ENCODE data around the gene DDIT3.
"Not testable (repeated sequence)": the region's sequence is repeated elsewhere in the genome, so short reads cannot be mapped to it uniquely, and the experiment has no call there.

The DDIT3 gene, protein sequence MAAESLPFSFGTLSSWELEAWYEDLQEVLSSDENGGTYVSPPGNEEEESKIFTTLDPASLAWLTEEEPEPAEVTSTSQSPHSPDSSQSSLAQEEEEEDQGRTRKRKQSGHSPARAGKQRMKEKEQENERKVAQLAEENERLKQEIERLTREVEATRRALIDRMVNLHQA

DNA sequence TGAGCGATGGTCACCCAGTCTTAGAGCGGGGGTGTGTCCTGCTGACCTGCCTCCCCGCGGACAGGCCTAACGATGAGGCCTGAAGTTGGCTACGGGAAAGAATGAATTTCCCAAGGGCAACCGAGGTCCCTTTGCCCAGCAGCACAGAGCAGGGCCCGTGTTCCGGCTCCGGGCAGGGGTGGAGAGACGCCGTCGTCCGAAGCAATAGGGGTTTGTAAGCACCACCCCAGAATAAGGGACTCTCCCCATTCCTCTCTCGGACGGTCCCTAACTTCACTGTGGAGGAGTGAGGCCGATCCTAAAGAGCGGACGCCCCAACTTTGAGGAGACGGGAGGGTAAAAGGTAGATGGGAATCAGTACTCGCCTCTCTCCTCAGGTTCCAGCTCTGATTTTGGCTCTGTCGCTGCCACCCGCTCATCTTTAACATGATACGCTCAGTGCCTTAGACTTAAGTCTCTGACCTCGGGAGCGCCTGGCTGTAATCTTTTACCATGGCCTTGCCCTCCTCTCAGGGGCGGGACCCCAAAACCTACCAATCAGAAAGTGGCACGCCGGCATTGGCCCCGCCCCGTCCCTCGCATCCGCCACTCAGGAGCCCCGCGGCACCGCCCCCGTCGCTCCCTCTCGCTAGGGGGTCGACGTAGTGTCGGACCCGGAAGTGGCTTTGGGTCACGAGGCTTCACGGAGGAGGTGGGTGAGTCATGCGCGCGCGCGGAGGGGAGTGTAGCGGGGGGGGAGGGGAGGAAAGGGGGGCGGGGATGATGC, at the start of gene DDIT3:
Gene DDIT3, minus strand, starts transcription at position 462 of the 766 bp plus-strand sequence. CDS start 3,108 bp downstream, outside the sequence.
- peak; percentile 100 for DNase-seq

DNA sequence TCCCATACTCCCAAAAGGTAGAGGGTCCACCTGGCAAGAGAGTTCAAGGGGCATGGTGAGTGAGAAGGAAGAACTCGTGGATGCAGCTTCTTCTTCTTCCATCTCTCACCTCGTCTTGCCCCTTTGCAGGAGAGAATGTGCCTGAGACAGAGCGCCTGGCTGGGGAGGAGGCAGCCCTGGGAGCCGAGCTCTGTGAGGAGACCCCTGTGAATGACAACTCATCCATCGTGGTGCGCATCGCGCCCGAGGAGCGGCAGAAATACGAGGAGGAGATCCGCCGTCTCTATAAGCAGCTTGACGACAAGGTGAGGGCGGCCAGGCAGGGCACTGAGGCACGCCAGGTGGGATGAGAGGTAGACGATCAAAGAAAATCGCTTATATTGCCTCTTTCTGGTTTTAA, 49.5 kb upstream of the DDIT3 start:
- no peak for DNase-seq

DNA sequence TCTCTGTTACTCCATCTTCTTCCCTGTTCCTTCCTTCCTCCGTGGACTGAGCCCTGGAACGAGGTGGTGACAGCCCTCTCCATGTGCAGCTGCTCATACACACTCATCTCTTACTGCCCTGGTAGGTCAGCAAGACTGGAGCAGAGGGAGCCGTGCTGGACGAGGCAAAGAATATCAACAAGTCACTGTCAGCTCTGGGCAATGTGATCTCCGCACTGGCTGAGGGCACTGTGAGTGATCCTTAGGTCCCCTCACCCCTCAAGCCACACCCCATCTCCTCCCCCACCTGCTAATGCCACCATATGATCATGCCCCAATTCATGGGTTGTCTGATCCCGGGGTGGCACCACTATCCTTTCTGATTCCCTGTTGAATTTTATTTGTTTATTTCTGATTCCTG, 48.5 kb upstream of the DDIT3 start:
- DNase-seq: no peak

DNA sequence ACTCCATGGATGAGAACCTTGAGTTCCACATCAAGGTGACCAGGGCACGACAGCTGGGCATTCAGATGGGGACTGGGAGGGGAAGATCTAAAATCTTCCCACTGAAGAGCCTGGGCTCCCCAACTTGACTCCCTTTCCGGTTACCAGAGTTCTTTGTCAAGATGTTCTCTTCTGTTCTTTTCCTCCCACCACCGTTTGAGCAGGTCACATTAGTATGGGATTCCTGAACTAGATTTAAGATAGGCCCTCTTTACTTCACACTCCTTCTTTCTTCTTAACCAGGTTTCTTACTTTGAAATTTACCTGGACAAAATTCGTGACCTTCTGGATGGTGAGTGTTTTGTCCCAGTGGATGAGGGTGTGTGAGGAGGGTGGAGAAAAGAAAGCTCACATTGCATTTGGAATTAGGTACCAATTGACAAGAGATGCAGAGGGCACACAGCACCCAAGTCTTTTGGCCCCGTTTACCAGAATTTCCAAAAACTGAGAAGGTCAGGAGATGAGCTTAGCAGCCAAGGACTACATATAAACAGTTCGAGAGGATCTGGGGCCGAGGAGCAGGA, 43.9 kb upstream of the DDIT3 start:
- DNase-seq: no peak

DNA sequence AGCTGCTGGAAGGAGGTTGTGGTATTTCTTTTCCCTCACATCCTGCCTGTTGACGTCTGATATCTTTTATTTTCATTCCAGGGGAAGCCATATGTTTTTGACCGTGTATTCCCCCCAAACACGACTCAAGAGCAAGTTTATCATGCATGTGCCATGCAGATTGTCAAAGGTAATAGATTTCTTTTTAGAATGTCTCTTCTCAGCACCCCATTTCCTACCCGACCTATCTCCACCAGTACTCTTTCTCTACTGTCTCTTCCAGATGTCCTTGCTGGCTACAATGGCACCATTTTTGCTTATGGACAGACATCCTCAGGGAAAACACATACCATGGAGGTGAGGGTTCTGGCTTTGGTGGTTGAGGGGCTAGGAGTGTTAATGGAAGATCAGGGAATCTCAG, 43.0 kb upstream of the DDIT3 start:
- DNase-seq: no peak

DNA sequence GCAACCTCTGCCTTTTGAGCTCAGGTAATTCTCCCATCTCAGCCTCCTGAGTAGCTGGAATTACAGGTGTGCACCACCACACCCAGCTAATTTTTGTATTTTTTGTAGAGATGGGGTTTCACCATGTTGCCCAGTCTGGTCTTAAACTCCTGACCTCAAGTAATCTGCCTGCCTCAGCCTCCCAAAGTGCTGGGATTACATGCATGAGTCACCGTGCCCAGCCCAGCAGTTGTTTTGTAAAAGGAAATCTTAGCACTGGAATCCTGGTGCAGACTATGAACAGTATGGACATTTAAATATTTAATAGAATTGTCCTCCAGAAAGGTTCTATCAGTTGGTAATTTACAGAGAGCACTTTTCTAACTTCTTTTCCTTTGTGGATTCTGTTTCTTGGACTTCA, 40.8 kb upstream of the DDIT3 start:
- not testable (repeated sequence) for DNase-seq

DNA sequence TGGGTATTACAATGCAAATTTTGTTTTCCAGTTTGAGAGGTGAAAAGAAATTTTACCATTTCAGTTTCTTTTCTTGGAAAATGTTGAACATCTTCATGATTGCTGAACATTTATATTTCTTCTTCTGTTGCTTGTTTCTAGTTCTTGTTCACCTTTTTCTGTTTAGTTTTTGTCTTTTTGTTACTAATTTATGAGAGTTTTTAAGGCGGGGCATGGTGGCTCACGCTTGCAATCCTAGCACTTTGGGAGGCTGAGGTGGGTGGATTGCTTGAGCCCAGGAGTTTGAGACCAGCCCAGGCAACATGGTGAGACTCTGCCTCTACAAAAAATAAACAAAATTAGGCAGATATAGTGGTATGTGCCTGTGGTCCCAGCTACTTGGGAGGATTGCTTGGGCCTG, 40.2 kb upstream of the DDIT3 start:
- no peak for DNase-seq

DNA sequence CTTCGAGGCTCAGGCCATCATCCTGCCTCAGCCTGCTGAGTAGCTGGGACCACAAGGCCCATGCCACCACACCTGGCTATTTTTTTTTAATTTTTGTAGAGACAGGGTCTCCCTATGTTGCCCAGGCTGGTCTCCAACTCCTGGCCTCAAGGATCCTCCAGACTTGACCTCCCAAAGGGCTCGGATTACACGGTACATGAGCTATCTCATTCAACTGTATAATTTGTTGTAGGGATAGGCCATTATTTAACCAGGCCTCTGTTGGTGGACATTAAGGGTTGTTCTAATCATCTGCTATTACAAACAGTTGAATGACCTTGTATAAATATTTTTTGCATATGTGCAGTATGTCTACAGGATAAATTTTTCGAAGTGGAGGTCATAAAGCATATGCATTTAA, 38.5 kb upstream of the DDIT3 start:
- DNase-seq: no peak

DNA sequence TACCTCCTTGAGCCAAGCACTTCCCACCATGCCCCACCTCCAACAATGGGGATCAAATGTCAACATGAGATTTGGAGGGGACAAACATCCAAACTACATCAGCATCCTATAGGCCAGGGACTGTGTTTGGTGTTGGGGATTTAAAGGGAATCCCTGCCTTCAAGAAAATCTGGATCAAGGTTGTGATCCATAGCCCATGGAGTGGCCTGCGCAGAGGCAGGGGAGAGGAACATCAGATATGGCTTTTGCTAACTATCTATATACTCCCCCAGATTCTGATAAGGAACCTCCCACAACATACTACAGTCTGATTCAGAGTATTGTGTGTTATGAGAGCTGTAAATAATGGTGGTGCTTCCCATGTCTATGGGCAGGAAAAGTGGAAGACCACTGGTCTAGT, 34.6 kb upstream of the DDIT3 start:
- no peak for DNase-seq

DNA sequence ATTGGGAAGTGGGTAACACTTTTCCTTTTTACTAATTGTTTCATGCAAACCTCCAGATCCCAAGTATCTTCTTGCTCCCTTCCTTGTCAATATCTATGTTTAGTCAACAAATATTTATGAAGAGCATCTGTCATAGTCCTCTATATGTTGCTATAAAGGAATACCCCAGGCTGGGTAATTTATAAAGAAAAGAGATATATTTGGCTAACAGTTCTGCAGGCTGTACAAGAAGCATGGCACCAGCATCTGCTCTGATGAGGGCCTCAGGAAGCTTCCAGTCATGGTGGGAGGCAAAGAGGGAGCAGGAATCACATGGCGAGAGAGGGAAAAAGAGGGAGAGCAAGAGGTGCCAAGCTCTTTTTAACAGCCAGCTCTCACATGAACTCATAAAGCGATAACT, 34.1 kb upstream of the DDIT3 start:
- DNase-seq: no peak

DNA sequence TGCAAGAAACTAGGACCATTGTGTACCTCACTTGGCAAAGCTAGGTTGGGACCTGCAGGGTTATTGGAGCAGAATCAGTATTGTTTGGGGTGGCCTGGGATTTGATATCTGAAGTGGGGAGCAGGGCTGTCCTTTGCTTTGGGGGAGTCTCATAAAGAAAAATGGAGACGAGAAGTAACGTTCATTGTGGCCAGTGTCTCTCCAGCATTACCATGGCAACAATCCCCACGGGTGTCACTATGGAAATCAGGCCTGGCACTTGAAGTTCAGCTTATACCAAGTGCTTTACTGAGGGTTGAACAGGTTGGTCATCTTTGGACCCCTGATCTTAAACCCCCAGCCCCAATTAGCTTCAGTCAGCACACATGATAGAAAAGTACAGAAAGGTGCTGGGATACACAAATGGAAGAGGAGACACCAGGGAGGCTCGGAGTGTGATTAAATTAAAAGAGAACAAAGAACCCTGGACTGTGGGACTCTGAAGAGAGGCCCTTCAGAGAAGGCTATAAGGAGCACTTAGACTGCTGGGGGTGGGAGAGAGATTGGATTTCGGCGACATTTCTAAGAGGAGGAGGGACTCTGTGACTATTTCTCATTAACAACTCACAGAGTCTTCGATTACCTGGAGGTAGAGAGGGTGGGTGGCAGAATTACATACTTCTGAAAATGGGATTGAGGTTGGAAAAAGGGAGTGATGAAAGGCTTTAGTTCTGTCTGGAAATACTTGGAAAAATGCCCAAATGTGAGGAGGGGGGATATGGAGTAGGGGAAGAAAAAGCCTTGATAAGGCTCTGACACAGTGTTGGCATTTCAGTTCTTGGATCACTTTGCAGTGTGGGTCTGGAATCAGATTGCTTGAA, 33.3 kb upstream of the DDIT3 start:
- no peak for DNase-seq

DNA sequence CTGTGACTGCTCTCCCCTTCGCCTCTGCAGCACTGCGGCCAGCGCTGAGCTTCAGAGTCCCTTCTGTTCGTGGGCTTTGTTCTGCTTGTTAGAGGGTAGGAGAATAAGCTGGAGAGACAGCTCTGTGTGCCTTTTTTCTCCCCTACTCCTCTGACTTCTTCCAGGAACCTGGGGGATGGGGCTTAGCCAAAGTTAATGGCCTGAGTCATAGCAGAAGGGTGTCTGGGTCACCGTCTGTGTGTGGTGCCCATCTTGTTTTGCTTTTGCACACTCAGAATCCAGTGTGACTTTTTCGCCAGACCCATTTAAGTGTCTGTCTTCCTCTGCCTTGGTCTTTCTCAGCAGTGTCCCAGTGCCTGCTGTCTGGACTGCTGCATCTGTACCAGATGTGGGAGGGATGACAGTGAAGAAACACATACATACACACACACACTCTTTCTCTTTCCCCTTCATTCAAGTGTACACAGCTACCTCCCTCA, 32.6 kb upstream of the DDIT3 start:
- DNase-seq: no peak

DNA sequence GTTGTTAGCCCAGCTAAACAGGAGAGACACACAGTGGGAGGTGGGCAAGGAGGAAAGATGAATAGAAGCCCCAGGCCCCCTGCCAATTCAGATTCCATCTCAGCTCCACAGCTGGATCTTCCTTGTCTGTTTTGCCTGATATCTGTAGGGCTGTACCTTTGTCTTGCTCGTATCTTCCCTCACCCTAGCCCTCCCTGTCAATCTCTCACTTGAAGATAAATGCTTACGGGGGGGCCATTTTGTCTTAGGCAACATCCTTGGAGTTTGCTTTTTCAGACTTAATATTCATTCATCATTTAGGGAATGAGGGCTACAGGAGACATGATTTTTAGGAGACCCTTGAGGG, 32.0 kb upstream of the DDIT3 start:
- DNase-seq: no peak

DNA sequence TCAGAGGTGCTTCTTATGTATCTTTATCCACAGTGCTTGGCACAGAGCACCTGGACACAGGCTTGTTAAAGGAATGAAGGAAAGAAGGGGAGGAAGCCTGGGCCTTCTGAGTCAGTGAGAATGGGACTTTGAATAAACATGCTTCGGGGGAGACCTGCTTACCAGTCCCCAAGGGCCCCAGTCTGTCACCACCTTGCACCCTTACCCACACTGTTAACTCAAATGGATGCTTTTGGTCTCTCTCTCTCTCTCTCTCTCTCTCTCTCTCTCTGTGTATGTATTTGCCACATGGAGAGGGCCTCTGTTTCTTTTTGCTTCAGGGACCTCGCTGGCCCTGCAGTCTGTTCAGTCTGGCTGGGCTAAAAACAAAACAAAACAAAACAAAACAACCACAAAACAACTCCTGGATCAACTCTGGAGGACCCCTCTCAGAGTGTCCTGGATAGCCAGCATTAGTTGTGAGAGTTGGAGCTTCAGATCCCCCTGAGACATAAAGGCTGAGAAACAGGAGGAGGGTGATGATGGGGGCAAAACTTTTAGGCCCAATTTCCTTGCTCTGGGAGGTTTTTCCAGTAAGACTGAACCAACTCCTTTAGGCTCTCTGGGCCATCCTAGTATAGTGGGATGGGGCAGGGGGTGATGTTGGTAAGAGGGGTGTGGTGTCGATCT, 31.5 kb upstream of the DDIT3 start:
- no peak for DNase-seq

DNA sequence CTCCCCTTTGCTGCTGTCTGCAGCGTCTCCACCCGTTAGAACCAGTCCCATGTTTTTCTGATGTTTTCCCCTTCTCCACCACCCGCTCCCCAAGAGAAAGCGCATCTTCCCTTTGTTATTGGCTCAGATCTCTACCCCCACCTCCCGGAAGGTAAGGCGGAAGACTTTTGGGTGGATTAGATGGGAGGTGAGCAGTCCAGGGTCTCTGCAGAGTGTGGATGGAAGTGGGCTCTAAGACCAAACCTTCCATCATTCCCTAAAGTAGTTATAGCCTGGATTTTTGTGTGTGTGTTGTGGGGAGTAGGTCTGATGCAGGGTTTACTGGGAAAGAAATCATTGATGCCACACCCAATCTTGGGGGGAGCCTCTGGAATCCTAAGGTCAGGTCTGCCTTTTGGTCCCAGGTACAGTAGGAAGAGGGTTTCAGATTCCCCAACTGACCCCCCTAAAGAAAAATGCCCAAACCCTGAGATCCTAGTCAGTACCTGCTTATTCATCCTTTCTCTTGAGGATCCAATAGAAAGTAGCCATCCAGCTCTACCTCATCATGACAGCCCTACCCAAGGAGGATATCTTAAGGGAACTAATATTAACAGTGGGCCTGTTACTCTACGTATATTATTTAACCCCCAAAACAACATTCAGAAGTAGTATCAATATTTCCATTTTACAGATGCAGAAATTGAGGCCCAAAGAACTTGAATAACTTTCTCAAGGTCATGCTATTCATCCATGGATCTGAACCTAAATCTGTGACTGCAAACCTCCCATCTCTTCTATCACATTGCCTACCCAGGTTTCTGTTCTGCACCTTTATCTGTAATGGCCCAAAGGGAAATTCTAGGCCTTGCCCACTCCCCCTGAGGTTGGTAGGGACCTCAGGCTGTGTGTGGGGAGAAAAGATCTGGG, 30.6 kb upstream of the DDIT3 start:
- no peak for DNase-seq

DNA sequence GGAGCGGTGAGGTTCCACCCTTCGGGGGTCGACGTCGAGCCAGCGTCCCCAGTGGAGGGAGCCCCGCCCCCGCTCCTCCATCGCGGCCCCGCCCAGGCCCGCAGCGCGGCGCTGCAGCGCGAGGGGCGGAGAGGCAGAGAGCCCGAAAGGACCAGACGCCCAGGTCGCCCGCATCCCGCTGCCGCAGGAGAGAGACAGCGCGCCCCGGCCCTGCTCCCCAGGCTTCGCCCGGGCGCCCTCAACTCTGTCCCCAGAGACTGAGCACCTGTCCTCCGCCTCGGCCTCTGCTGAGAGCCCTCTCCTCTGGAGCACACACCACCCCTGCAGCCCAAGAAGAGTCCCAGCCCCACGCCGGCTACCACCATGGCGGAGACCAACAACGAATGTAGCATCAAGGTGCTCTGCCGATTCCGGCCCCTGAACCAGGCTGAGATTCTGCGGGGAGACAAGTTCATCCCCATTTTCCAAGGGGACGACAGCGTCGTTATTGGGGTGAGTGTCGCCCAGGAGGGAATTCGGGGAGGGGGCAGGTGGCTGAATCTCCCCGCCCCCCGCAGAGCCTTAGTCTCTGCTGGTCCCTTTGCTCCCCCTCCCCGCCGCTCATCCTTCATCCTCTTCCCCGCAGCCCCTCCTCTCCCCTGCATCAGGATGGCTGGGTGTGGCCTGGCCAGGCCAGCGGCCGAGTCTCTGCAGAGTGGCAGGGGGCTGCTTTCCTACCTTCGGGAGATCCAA, 29.8 kb upstream of the DDIT3 start, which contains the start of gene KIF5A:
Gene KIF5A, plus strand, starts transcription at position 136 of the 732 bp plus-strand sequence. Its CDS starts 228 bp downstream, at position 364.
- DNase-seq: peak; percentile 55

DNA sequence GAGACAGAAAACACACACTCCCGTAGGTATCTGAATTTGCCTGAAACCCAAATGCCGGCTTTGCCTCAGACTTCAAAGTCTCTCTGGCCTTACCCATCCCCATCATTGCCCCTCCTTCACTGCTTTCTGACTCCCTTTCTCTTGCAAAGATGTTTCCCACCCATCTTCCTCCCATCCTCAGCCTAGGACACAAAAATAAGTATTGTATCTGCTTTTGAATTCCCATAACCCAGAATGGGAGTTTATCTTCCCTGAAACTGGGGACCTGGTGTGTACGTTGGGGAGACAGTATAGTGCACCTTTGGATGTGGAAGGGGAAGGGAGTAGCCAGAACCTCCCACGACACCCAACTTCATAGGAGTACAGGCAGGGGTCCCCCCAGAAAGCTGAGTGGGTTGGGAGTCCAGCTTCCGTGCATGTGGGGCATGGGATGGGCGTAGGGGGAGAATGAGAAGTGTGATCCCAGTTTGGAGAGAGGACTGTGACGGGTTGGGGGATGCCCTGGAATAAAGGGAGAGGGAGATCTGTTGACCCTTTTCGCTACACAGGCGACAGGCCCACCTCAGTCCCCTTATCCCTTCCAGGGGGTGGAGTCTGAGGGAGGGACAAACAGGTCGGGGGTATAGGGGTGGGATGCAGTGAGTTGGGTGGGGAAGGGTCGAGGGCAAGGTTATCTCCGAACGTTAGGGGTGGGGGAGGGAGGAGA, 29.0 kb upstream of the DDIT3 start:
- no peak for DNase-seq

DNA sequence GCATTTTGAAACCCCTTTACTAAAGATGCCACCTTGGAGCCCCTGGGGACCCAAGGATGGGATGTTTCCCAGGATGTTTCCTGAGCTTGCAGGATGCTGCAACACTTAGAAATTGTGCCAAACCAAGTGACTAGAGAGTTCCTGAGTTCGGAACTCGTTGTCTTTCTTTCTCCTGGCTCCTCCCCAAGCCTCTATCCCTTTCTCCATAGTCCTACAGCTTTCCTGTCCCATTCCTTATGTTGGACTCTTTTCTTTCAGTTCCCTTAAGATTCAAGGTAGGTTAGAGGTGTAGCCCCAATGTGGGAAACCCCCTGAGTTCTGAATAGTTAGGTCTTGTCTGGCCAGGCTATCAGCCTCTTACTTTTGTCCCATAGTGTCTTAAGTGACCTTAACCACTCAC, 28.2 kb upstream of the DDIT3 start:
- DNase-seq: no peak

DNA sequence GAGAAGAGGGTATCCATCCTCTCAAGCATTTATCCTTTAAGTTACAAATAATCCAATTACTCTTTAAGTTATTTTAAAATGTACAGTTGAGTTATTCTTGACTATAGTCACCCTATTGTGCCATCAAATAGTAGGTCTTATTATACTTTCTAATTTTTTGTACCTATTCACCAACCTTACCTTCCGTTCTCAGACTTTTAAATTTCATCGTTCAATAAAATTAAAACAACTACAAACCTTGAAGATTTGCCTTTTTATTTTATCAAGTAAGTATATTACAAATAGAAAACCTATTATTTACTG, 27.6 kb upstream of the DDIT3 start:
- no peak for DNase-seq

DNA sequence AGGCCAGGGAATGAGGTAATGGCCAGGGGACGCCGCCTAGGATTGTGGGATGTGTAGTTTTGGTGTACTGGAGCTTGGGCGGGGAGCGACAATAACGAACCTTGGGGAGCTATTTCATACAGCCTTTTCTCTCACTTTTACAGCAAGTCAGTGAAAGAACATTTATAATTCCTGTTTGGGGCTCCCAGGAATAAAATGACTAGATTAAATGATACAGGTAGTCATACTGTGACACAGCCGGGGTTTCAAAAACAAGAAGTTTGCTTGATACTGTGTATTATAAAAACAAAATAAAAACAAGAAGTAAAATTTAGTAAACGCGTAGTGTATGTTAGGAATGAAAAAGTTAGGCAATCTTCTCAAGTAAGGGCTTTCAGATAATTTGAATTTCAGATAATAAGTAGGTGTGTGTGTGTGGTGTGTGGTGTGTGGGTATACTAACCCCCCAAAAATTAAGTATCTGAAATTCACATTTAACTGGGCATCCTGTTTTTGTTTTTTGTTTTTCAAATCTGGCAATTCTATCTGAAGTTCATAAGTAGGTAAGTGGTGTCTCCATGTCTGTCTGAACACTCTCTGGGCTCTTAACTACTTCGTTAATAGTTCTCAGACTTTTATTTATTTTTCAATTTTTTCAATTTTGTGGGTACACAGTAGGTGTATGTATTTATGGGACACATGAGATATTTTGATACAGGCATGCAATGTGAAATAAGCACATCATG, 27.1 kb upstream of the DDIT3 start:
- no peak for DNase-seq

Measured in stimulated activated CD4-positive, alpha-beta T cell treated with anti-CD3 and anti-CD28 coated beads, Interleukin-4, amount 100 ng/mL, for 24 hours (primary cell).